Measurements from ENCODE around the gene MAPK8IP3. TPM values are rescaled to one million over a fixed set of nuclear protein-coding genes. Genes with fewer than 3 reads are reported as not detected.
A peak's percentile ranks its signal among the peaks of the same experiment; 100 is the strongest.

MAPK8IP3 gene
- total RNA-seq, 1 experiment from 2014 or later = 72.3 TPM

DNA sequence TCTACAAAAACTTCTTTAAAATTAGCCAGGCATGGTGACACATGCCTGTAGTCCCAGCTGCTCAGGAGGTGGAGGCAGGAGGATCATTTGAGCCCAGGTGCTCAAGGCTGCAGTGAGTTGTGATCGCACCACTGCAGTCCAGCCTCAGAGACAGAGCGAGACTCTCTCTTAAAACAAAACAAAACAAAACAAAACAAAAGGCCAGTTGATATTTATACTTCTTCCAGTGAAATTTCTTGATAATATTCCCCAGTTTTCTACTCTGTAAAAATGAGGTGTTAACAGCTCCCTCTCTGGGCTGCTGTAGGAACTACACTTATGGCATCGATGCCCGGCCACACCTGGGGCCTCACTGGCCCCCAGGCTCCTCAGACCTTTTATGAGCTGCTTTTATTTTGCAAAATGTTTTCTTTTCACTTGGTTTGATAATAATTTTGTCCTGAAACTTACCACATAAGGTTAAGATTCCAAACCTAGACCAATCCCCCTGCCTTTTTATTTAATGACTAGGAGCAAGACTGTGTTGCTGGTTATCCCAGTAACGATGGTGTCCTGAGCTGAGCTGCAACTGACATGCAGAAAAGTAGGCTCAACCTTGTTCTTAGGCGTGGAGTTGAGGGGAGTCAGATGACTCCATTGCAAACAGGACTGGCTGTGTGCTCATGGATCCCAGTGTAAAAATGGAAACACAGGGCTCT lies 17.6 kb downstream of the MAPK8IP3 start:
- ATAC-seq (peak; percentile 71), DNase-seq (ENCODE audit: low spot score) (peak; percentile 65)
- Mint-ChIP-seq H3K27ac (no peak overlapping the region), H3K4me1 (0 out of 2 replicates have a peak, but pooled peaks cover 3% of the 10 kb centered on the region), H3K9me3 (no peaks in the 10 kb centered on the region), H3K27me3 (ENCODE audit: low read depth) (no peaks in the 10 kb centered on the region), H3K36me3 (no peaks in the 10 kb centered on the region), H3K4me3 (no peak overlapping the region)
- TF ChIP-seq, protein P1, sequence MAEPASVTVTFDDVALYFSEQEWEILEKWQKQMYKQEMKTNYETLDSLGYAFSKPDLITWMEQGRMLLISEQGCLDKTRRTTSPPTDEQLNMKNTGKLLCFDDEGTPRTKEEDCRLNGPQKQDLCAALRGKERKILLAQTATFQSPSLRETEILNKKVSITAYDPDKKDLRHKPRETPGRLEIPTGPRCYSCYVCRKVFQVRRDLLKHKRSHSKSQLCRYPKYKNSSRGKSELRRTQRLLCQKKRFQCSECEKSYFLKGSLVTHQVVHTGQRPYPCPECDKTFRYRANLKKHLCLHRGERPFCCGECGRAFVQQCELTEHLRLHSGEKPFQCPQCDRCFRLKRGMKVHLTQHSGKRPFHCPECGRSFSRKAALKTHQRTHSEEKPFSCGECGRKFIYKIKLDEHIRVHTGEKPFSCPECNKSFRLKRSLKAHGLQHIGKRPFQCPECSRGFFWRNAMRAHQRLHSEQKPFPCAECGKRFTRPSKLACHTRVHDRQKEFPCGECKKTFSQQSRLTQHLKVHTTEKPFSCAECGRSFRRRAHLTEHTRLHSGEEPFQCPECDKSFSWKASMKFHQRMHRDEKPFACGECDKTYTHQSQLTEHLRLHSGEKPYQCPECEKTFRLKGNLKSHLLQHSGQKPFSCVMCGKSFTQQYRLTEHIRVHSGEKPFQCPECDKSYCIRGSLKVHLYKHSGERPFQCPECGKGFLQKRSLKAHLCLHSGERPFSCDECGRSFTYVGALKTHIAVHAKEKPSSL (CRISPR knock-in tag; conservative IDR thresholded peaks at IDR 0.05) = no peak
- TF ChIP-seq, protein P2, sequence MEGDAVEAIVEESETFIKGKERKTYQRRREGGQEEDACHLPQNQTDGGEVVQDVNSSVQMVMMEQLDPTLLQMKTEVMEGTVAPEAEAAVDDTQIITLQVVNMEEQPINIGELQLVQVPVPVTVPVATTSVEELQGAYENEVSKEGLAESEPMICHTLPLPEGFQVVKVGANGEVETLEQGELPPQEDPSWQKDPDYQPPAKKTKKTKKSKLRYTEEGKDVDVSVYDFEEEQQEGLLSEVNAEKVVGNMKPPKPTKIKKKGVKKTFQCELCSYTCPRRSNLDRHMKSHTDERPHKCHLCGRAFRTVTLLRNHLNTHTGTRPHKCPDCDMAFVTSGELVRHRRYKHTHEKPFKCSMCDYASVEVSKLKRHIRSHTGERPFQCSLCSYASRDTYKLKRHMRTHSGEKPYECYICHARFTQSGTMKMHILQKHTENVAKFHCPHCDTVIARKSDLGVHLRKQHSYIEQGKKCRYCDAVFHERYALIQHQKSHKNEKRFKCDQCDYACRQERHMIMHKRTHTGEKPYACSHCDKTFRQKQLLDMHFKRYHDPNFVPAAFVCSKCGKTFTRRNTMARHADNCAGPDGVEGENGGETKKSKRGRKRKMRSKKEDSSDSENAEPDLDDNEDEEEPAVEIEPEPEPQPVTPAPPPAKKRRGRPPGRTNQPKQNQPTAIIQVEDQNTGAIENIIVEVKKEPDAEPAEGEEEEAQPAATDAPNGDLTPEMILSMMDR (IDR thresholded peaks at IDR 0.05) = peak; percentile 69
- ChIA-PET CTCF (interaction anchor here (0.5 to 2.7 kb wide), 34 partner anchors 8 to 381 kb away, joined by 3 to 45 read pairs (median 4); partner anchors contain the start of genes CCDC154, CRAMP1, EME2 and IFT140), POLR2A (no interaction called here)

DNA sequence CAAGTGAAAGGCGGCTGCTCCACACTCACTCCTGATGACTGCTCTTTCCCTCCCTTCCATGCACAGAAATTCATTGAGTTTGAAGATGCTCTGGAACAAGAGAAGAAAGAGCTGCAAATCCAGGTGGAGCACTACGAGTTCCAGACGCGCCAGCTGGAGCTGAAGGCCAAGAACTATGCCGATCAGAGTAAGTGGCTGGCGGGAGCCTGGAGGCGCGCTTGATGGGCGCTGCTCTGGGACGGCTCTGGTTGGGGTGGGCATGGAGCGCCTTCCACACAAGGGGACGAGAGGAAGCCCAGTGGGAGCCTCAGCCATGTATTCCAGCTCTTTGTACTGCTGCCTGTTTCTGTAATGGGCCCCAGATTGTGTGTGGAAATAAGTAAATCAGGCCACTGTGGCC lies 18.5 kb downstream of the MAPK8IP3 start:
- ATAC-seq (no peak), DNase-seq (ENCODE audit: low spot score) (no peak)
- H3K9me3 Mint-ChIP-seq = no peaks in the 10 kb centered on the region

DNA sequence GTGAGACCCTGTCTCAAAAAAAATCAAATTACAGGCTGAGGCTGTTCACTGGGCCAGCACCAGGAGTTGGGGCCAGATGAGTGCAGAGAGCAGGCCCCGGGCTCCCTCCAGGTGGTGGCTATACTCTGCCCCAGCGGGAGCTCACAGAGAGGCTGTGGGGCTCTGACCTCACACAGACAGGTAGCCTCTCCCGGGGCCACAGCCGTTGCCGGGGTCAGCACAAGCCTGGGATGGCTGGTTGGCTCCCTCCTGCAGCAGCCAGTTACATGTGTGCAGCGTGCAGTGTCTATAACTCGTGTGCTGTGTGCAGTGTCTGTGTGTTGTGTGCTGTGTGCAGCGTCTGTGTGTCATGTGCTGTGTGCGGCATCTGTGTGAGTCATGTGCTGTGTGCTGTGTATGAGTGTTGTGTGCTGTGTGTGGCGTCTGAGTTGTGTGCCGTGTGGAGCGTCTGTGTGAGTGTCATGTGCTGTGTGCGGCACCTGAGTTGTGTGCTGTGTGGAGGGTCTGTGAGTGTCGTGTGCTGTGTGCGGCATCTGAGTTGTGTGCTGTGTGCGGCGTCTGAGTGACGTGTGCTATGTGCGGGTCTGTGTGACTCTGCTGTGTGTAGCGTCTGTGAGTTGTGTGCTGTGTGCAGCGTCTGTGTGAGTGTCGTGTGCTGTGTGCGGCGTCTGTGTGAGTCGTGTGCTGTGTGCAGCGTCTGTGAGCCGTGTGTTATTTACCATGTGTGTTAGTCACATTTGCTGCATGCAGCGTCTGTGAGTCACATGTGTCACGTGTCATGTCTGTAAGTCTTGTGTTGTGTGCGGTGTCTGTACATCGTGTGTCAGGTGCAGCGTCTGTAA lies 20.9 kb downstream of the MAPK8IP3 start:
- Mint-ChIP-seq H3K27me3 (ENCODE audit: low read depth) (no peaks in the 10 kb centered on the region), H3K4me1 (no peaks in the 10 kb centered on the region), H3K36me3 (peaks cover 3% of the 10 kb centered on the region; the same call in 1 of the 2 replicates), H3K27ac (peak overlapping the region; percentile 17; the same call in 1 of the 2 replicates), H3K9me3 (no peaks in the 10 kb centered on the region), H3K4me3 (no peak overlapping the region)
- ATAC-seq (no peak), DNase-seq (ENCODE audit: low spot score) (no peak)
- POLR2A ChIA-PET = no interaction called here
- CTCF ChIA-PET = interaction anchor here (1.1 kb wide), 1 partner anchor 21 kb away, joined by 4 read pairs; the partner anchor contains the start of gene MAPK8IP3
- no peak for TF ChIP-seq TEAD4 (CRISPR knock-in tag; IDR thresholded peaks at IDR 0.05)
- TF ChIP-seq, protein P3, sequence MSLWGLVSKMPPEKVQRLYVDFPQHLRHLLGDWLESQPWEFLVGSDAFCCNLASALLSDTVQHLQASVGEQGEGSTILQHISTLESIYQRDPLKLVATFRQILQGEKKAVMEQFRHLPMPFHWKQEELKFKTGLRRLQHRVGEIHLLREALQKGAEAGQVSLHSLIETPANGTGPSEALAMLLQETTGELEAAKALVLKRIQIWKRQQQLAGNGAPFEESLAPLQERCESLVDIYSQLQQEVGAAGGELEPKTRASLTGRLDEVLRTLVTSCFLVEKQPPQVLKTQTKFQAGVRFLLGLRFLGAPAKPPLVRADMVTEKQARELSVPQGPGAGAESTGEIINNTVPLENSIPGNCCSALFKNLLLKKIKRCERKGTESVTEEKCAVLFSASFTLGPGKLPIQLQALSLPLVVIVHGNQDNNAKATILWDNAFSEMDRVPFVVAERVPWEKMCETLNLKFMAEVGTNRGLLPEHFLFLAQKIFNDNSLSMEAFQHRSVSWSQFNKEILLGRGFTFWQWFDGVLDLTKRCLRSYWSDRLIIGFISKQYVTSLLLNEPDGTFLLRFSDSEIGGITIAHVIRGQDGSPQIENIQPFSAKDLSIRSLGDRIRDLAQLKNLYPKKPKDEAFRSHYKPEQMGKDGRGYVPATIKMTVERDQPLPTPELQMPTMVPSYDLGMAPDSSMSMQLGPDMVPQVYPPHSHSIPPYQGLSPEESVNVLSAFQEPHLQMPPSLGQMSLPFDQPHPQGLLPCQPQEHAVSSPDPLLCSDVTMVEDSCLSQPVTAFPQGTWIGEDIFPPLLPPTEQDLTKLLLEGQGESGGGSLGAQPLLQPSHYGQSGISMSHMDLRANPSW (CRISPR knock-in tag; conservative IDR thresholded peaks at IDR 0.05; ENCODE audit: low read depth) = no peak
- no peak for TF ChIP-seq FOXP1 (CRISPR knock-in tag; IDR thresholded peaks at IDR 0.05; ENCODE audit: borderline replicate concordance)
- TF ChIP-seq, protein P4, sequence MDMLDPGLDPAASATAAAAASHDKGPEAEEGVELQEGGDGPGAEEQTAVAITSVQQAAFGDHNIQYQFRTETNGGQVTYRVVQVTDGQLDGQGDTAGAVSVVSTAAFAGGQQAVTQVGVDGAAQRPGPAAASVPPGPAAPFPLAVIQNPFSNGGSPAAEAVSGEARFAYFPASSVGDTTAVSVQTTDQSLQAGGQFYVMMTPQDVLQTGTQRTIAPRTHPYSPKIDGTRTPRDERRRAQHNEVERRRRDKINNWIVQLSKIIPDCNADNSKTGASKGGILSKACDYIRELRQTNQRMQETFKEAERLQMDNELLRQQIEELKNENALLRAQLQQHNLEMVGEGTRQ (CRISPR knock-in tag; IDR thresholded peaks at IDR 0.05) = no peak
- no peak for TF ChIP-seq GRHL2 (CRISPR knock-in tag; IDR thresholded peaks at IDR 0.05; ENCODE audit: insufficient replicate concordance, severe bottlenecking)
- TF ChIP-seq, protein P5, sequence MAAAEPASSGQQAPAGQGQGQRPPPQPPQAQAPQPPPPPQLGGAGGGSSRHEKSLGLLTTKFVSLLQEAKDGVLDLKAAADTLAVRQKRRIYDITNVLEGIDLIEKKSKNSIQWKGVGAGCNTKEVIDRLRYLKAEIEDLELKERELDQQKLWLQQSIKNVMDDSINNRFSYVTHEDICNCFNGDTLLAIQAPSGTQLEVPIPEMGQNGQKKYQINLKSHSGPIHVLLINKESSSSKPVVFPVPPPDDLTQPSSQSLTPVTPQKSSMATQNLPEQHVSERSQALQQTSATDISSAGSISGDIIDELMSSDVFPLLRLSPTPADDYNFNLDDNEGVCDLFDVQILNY (CRISPR knock-in tag; IDR thresholded peaks at IDR 0.05) = no peak
- TF ChIP-seq SP1 (CRISPR knock-in tag; conservative IDR thresholded peaks at IDR 0.05) = no peak
- TF ChIP-seq ZNF416 (CRISPR knock-in tag; IDR thresholded peaks at IDR 0.05) = no peak

More for the DNA sequence above, 18.5 kb downstream of the MAPK8IP3 start:
- no peak overlapping the region for H3K4me3 Mint-ChIP-seq
- ChIA-PET CTCF (interaction anchor here (0.8 to 2.7 kb wide), 9 partner anchors 9 to 113 kb away, joined by 3 to 45 read pairs (median 8); partner anchors contain the start of genes JPT2, NUBP2 and SPSB3), POLR2A (no interaction called here)
- TF ChIP-seq TCF7 (CRISPR knock-in tag; IDR thresholded peaks at IDR 0.05; ENCODE audit: low read depth) (no peak), GRHL2 (CRISPR knock-in tag; IDR thresholded peaks at IDR 0.05; ENCODE audit: insufficient replicate concordance, severe bottlenecking) (no peak), ZNF232 (CRISPR knock-in tag; IDR thresholded peaks at IDR 0.05) (no peak), ZNF263 (CRISPR knock-in tag; IDR thresholded peaks at IDR 0.05; ENCODE audit: low read depth) (no peak), ZNF219 (CRISPR knock-in tag; IDR thresholded peaks at IDR 0.05; ENCODE audit: borderline replicate concordance) (no peak), PRRX2 (CRISPR knock-in tag; IDR thresholded peaks at IDR 0.05) (no peak)
- TF ChIP-seq, protein P6, sequence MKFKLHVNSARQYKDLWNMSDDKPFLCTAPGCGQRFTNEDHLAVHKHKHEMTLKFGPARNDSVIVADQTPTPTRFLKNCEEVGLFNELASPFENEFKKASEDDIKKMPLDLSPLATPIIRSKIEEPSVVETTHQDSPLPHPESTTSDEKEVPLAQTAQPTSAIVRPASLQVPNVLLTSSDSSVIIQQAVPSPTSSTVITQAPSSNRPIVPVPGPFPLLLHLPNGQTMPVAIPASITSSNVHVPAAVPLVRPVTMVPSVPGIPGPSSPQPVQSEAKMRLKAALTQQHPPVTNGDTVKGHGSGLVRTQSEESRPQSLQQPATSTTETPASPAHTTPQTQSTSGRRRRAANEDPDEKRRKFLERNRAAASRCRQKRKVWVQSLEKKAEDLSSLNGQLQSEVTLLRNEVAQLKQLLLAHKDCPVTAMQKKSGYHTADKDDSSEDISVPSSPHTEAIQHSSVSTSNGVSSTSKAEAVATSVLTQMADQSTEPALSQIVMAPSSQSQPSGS (CRISPR knock-in tag; IDR thresholded peaks at IDR 0.05; ENCODE audit: borderline replicate concordance, low read depth) = no peak
- H3K27ac Mint-ChIP-seq = no peak overlapping the region
- 0 out of 2 replicates have a peak, but pooled peaks cover 2% of the 10 kb centered on the region for H3K4me1 Mint-ChIP-seq
- H3K36me3 Mint-ChIP-seq = peaks cover 3% of the 10 kb centered on the region; the same call in 1 of the 2 replicates
- H3K27me3 Mint-ChIP-seq (ENCODE audit: low read depth) = no peaks in the 10 kb centered on the region
